IPS-NIHi7 (cell line): ENCODE data around the gene IRX3.

Experiments
- DNase-seq: peaks from one replicate; pipeline ENCODE4 v3.0.0; 2012; ENCODE audit warnings: mixed read lengths; ENCODE audit errors: extremely low spot score

IRX3 gene

DNA sequence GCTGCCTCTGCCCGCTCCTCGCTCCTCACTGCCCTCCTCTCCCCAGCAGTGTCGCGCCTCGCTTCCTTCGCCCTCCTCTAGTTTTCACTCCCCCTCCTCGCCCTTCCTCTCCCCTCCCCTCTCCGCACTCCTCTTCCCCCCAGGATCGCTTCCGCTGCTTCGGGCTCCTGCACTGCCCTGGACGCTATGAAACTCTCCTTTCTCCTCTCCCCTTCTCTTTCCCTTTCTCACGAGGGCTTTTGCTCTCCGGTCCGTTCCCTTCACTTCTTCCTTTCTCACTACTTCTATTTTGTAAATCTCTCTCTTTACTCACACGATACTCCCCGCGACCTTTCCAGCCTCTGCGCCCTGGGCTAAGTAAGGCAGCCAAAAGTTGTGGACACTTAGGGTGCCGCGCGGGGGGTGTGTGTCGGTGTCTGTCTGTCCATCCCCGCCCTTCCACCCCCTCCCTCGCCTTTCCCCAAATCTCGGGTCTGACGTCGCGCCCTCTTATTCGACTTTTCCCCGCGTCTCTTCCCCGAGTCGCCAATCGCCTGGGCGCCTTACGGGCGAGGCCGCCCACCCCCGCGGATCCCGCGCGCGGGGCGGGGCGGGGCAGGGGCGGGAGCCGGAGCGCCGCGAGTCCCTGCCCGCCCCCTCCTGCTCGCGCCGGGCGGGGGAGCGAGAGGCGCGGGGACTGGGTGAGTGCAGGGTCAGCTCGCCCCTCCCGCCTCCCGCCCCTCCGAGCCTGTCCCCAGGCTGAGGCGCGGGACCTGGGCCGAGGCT, at the start of gene IRX3:
TSS of gene IRX3 (minus strand) at position 422 of the 765 bp plus-strand sequence. CDS start 737 bp downstream, outside the sequence.
- DNase-seq, result peak; percentile 81

- no peak for DNase-seq
Measured at GRCh38 chr16:54335230-54335629, 48.6 kb upstream of the IRX3 start.

GRCh38 chr16:54334208-54334607, 47.6 kb upstream of the IRX3 start:
- DNase-seq, result no peak

DNA sequence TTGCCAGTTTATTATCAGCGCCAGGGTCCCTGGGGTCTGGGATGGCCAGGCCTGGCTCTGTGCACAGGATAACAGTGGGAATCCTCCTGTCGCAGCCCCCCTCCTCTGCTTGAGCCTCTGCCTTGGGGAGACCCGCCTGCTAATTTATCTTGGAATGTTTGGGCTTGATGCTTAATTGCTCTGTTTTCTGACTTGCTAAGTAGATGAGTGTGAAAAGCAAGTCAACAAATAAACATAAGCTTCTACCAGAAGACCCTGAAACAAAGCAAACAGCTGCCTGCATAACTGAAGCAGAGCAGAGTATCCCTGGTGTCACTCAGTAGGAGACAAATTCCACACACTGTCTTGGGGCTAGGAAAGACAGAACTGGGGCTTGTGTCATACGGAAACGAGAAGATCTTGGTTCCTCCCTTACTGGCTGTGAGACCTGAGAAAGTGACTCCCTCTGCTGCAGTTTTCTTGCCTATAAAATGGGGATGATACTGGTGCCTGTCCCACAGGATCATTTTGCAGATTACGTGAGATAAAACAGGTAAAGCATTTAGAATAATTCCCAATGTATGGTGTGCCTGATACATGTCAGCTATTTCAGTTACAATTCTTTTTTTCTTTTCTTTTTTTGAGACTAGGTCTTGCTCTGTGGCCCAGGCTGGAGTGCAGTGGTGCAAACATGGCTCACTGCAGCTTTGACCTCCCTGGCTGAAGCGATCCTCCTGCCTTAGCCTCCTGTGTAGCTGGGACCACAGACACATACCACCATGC, 44.8 kb upstream of the IRX3 start:
- peak; percentile 72 for DNase-seq

DNA sequence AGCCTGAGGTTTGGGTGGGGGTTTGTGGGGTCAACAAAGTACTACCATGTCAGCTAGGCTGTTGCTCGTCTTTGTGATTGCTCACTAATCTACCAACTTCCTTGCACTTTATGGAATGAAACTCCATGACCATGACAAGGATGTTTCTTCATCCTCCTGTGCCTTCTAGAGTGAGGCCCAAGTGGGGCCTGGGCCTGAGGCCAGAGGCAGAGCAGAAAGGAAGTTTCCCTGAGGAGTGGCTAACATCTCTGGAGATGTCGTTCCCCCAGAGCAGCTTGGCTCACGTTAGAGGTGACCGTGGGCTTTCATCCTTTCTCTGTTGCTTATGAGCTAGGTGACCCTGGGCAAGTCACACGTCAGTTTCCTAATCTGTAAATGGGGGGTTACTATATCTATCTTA, 41.0 kb upstream of the IRX3 start:
- DNase-seq, result no peak

DNA sequence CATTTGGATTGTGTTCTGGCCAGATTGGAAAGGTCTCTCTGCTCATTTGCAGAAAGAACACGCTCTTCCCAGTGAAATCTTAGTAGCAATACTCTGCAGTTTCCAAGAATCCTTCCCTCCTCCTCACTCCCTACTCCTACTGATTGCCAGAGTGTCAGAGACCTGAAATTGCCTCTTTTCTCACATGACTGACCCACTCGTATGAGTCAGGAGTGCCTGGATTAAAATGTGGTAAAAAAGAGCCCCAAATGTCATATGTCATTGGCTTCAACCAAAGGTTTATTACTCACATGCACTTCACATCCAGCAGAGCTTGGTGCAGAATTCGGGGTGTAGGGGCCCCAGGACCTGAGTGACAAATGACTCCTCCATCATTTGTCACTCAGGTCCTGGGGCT, 39.7 kb upstream of the IRX3 start:
- no peak for DNase-seq

GRCh38 chr16:54325616-54326265, 39.2 kb upstream of the IRX3 start:
- no peak for DNase-seq

DNA sequence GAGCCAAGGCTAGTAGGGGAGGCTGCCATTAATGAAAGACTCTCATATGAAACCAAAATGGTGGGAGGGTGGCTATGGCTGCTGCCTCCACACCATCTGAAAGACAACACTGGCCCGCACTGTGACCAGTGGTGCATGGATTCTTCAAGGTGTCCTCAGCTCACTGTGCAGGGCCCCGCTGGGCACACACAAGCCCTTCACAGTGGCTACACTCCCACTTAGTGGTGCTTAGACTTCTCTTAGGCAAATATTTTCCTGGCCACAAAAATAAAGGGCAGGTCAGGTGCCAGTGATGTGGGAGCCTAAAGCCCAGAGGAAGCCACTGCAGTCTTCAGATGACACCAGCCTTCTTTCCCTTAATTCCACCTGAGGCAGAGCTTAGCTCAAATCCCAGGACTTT, 38.1 kb upstream of the IRX3 start:
- no peak for DNase-seq

DNA sequence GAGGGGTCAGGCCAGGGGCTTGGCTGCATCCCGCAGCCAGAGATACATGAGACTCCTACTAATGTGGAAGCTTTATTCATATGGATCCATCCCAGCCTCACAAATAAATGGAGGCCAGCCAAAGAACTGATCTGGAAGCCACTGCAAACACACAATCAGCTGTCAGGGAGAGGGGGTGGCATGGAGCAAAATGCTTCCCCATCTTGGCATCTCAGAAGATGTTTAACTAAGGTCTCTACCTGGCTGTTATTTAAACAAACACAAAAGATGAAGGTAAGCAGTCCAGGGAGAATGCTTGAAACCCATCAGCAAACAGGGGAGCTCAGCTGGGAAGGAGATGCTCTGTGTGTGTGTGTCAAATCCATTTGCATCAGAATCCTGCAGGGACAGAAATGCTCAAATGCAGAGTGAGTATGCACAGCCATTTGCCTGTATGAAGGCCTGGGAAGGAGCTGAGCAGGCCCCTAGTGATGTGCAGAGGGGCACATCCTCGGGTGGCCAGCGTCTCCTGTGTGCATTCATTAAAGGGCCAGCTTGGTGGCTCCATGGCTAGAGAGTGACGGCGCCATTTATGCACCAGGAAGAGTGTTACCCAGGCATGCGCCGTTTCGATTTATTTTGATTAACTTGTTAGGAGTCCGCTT, 34.2 kb upstream of the IRX3 start:
- DNase-seq, result no peak

- DNase-seq, result no peak
Measured at GRCh38 chr16:54318941-54319340, 32.4 kb upstream of the IRX3 start.

DNA sequence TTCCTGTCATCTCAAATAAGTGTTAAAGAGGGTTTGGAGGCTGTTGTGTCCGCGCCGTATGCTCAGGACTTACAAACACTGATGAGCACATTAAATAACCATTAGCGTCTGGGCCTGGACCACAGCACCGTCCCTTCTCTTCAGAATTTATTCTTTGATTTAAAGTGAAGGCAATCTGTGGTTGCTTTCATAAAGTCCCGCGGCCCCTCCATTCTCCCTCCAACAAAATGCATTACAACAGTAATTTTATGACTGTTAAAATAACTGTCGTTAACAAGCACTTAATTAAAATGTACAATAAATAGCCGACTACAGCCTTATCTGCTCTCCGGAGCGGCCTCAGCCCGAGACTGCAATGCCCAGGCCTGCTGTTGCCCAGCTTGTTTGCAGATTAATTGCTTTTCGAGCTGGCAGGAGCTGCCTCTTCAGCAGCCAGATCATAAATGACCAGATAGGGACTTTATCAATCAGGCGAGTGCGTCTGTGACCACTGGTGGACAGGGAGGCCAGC, 30.6 kb upstream of the IRX3 start:
- no peak for DNase-seq

- no peak for DNase-seq
Measured at GRCh38 chr16:54316095-54316889, 29.7 kb upstream of the IRX3 start.

DNA sequence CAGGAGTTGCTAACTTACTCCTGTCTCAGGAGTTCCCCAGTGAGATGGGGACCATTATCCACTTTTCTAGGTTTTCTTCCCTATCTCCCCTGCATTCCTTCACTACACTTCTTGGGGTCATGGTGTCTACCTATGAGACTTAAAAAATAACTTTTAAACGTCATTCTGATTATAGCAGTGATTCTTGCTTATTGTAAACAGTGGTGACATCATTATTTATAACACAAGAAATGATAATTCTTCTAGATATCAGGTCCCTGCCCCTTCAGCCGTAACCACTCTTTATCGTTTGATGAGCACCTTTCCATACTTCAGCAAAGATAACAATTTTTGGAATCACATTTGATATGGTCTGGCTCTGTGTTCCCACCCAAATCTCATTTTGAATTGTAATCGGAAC, 27.2 kb upstream of the IRX3 start:
- DNase-seq, result no peak

- no peak for DNase-seq
Measured at GRCh38 chr16:54312502-54312991, 26.0 kb upstream of the IRX3 start.

DNA sequence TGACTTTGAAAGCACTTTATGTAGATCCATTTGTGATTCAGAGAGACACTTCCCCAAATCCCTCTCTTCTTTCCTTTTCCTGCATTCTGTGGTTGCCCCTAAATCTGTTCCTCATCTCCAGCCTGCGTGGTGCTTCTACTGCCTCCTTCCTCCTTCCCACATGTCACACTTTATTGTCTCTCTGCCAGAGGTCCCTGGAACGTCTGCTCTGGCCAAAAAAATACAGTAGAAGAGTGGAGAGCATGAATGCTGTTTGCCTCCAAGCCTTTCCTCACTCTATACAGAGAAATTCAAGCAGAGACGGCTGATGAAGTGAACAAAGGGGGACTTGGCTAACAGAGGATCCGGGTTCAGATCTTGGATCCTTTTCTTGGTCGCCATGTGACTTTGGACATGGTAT, 22.8 kb upstream of the IRX3 start:
- no peak for DNase-seq

DNA sequence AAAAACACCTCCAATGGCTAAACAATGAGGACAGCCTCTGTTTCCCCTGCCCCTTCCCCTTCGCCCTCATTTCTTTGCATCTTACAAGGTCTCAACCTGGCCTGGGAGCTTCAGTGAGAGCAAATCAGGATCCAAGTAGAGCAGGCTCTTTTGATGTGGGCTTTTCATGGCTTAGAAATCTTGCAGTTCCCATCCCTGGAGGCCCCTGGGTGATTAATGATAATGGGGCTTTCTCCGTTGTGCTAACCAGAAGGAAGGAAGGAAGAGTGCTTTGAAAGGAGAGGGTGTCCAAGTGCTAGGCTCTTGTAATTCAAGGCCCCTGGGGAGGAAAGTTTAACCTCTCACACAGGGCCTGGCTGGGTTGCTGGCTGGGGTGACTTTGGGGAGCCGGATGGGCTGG, 18.5 kb upstream of the IRX3 start:
- DNase-seq, result no peak

DNA sequence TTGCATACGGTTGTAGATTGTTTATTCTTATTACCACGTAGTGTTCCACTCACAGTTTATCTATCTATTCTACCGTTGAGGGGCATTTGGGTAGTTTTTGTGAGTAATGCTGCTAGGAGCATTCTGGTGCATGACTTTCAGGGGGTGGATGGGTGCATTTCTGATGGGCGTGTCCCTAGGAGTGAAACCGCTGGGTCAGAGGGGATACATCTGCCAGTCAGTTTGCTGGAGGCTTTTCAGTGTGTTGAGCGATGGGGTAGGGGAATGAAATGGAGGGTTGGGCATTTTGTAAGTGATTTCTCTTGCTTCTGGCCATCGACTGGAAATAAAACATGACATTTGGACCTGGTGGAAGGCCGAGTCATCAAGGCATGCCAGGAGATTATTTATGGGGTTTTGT, 17.0 kb upstream of the IRX3 start:
- no peak for DNase-seq

DNA sequence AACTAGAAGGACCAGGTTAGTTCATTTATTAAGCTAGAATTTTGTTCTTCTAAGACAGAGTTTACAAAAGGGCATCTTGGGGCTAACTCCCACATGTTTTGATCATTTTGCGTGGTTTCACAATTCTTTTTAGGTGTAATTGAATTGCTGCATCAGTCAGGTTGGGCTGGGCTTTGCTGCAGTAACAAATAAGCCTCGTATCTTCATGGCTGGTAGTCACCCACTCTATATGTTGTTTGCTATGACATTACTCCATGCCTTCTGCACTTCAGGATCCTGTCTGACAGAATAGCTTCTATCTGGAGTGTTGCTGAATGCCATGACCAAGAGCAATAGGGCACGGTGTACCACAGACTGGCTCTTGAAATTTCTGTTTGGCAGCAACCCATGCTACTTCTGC, 10.6 kb upstream of the IRX3 start:
- no peak for DNase-seq

- no peak for DNase-seq
Measured at GRCh38 chr16:54296543-54296942, 10.0 kb upstream of the IRX3 start.

- DNase-seq, result no peak
Measured at GRCh38 chr16:54291656-54292487, 5.3 kb upstream of the IRX3 start.
